Calu3 (cell line): ENCODE results near the gene CPED1. TPM values are rescaled to one million over a fixed set of nuclear protein-coding genes. Genes with fewer than 3 reads are reported as not detected.

Experiments used
- BruUV-seq: library from RNA; stranded (reverse); fragments of 400-500 nt; replicated peaks from 2 replicates; lab custom pipeline; 2021; lab: Mats Ljungman, UMichigan
- CTCF ChIA-PET: fragments of 300-600 bp; sonication (Branson Sonifier 250); formaldehyde crosslinking; loops from one replicate; lab custom pipeline; 2022; ENCODE audit warnings: antibody characterized with exemption; lab: Charles Lee
- DNase-seq: peaks from one replicate; pipeline ENCODE4 v3.0.0; 2022
- H3K27ac Mint-ChIP-seq: one replicate; pipeline ENCODE4 v1.8.0; 2022; ENCODE audit warnings: mixed read lengths; ENCODE audit not compliant: unreplicated experiment
- H3K27me3 Mint-ChIP-seq: one replicate; pipeline ENCODE4 v1.8.0; 2022; ENCODE audit warnings: mixed read lengths; ENCODE audit not compliant: unreplicated experiment
- H3K36me3 Mint-ChIP-seq: one replicate; pipeline ENCODE4 v1.8.0; 2022; ENCODE audit warnings: mild to moderate bottlenecking, moderate library complexity, mixed read lengths; ENCODE audit not compliant: insufficient read depth, unreplicated experiment
- H3K4me1 Mint-ChIP-seq: one replicate; pipeline ENCODE4 v1.8.0; 2022; ENCODE audit warnings: mild to moderate bottlenecking, low read depth, mixed read lengths; ENCODE audit not compliant: unreplicated experiment
- H3K4me3 Mint-ChIP-seq: one replicate; pipeline ENCODE4 v1.8.0; 2022; ENCODE audit warnings: mild to moderate bottlenecking, low read depth, moderate library complexity, mixed read lengths; ENCODE audit not compliant: unreplicated experiment
- H3K9me3 Mint-ChIP-seq: one replicate; pipeline ENCODE4 v1.8.0; 2022; ENCODE audit warnings: low read depth, mixed read lengths; ENCODE audit not compliant: unreplicated experiment
- CTCF ChIP-seq: fragments of 200-600 bp; IDR thresholded peaks from one replicate; pipeline ENCODE4 v1.8.0; 2022; ENCODE audit warnings: antibody characterized with exemption; ENCODE audit not compliant: unreplicated experiment
- intact Hi-C: fragments of 100-400 bp; cut with micrococcal nuclease; formaldehyde crosslinking; loops from one replicate; pipeline ENCODE4 v1.10.0; 2022; ENCODE audit not compliant: unreplicated experiment
- total RNA-seq: library from RNA; stranded (reverse); gene quantifications from 2 replicates; pipeline ENCODE4 v1.2.3, GENCODE V29; 2022

The CPED1 gene
- total RNA-seq, 1 experiment from 2014 or later: 0.24 TPM

GRCh38 chr7:121080257-121080912, 91.9 kb downstream of the CPED1 start:
- Mint-ChIP-seq H3K9me3 (no peaks in the 10 kb centered on the region), H3K4me1 (peaks cover 52% of the 10 kb centered on the region), H3K27ac (no peak overlapping the region), H3K36me3 (no peaks in the 10 kb centered on the region), H3K27me3 (no peaks in the 10 kb centered on the region), H3K4me3 (no peak overlapping the region)
- no peak for DNase-seq
- CTCF ChIA-PET: interaction anchor here (1.1 to 1.2 kb wide), 2 partner anchors 22 to 28 kb away, joined by 3 read pairs; no protein-coding TSS in a partner anchor
- intact Hi-C loops: no loop called here
- BruUV-seq: no TSS peak
- TF ChIP-seq CTCF: no peak

DNA sequence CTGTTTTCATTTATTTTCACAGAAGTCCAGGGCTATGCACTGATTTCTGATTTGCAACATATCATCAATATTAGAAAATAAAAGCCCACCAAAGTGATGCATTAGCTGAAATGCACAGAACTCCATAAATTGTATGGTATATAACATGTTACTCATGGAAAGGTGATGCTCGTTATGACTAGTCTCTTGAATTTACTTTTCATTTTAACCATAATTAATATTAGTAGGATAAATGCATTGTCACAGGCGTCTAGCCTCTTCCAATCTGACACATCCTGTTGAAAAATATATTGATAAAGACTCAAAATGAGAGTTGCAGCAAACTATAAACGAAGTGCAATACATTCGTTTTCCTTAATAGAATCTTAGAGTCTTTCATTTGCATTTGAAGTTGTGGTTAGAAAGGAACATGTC, 92.4 kb downstream of the CPED1 start:
- Mint-ChIP-seq H3K27ac (no peak overlapping the region), H3K4me3 (no peak overlapping the region), H3K36me3 (no peaks in the 10 kb centered on the region), H3K4me1 (peaks cover 57% of the 10 kb centered on the region), H3K9me3 (no peaks in the 10 kb centered on the region), H3K27me3 (no peaks in the 10 kb centered on the region)
- no peak for TF ChIP-seq CTCF
- no peak for DNase-seq
- CTCF ChIA-PET: interaction anchor here (1.1 to 1.2 kb wide), 2 partner anchors 22 to 27 kb away, joined by 3 read pairs; no protein-coding TSS in a partner anchor
- BruUV-seq: no TSS peak
- intact Hi-C loops: loop anchor here (1.0 kb wide), 2 partner anchors 27 to 93 kb away; partner anchors contain the start of gene CPED1

- Mint-ChIP-seq H3K4me3 (no peak overlapping the region), H3K36me3 (no peaks in the 10 kb centered on the region), H3K9me3 (no peaks in the 10 kb centered on the region), H3K27me3 (no peaks in the 10 kb centered on the region), H3K4me1 (peaks cover 57% of the 10 kb centered on the region), H3K27ac (no peak overlapping the region)
- BruUV-seq: no TSS peak
- CTCF ChIA-PET: interaction anchor here (1.1 to 3.0 kb wide), 4 partner anchors 21 to 97 kb away, joined by 3 to 14 read pairs (median 4); partner anchors contain the start of gene CPED1
- peak; percentile 60 for TF ChIP-seq CTCF
- intact Hi-C loops: loop anchor here (1.0 kb wide), 2 partner anchors 27 to 93 kb away; partner anchors contain the start of gene CPED1
- DNase-seq: no peak
These were observed 92.9 kb downstream of the CPED1 start for GRCh38 chr7:121081327-121081936.

DNA sequence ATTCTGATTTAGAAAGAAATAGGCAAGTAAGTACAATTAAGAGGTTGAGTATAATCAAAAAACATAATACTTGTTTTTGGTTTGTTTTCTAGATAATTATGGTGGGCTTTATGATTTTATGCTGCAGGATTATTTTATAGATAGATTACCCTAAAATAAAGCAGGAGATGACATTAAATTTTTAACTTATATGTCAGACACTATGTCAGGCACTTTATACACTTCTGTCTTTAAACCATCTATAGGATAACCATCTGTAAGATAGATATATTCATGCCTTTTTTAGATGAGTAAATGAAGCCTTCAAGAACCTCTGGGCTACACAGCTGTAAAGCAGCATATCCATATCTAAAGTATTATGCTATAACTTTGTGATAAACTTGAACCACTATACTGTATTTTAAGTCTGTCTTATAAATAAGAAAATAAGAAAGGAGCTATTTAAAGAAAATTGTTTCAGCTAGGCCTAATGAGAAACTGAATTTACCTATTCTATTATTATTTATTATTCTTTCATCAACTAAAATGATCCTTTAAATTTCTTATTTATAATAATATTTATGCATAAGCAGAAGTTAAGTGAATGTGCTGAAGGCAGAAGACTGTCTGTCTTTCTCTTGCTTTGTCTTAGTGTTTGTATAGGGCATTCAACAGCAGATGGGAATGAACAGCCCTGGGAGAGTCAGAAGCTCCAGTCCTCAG, 94.0 kb downstream of the CPED1 start:
- BruUV-seq: no TSS peak
- CTCF ChIA-PET: interaction anchor here (0.6 to 3.0 kb wide), 7 partner anchors 21 to 103 kb away, joined by 3 to 14 read pairs (median 4); partner anchors contain the start of gene CPED1
- no peak for DNase-seq
- H3K27ac Mint-ChIP-seq: no peak overlapping the region
- no peaks in the 10 kb centered on the region for H3K9me3 Mint-ChIP-seq
- TF ChIP-seq CTCF: no peak
- H3K4me1 Mint-ChIP-seq: peaks cover 60% of the 10 kb centered on the region
- no peak overlapping the region for H3K4me3 Mint-ChIP-seq
- no peaks in the 10 kb centered on the region for H3K36me3 Mint-ChIP-seq
- no peaks in the 10 kb centered on the region for H3K27me3 Mint-ChIP-seq
- intact Hi-C loops: no loop called here
